GM23248 (cell line): ENCODE results near the gene DOK1. TPM values are rescaled to one million over a fixed set of nuclear protein-coding genes. Genes with fewer than 3 reads are reported as not detected.
"Not testable (repeated sequence)": the region's sequence is repeated elsewhere in the genome, so short reads cannot be mapped to it uniquely, and the experiment has no call there.

Experiments
- DNase-seq: peaks from one replicate; pipeline ENCODE4 v3.0.0-alpha.2; 2015
- H2AFZ ChIP-seq: fragments of 200-600 bp; sonication (generic); 2 replicates; pipeline ENCODE4 v1.6.1; 2016; ENCODE audit warnings: antibody characterized with exemption
- H3F3A ChIP-seq: fragments of 200-600 bp; sonication (generic); 2 replicates; pipeline ENCODE4 v1.6.1; 2016; ENCODE audit warnings: mild to moderate bottlenecking, antibody characterized with exemption, mixed run types; ENCODE audit not compliant: insufficient read depth
- H3K27ac ChIP-seq: fragments of 200-600 bp; sonication (generic); 2 replicates; pipeline ENCODE4 v1.5.1; 2016; ENCODE audit warnings: mild to moderate bottlenecking
- H3K27me3 ChIP-seq: fragments of 200-600 bp; sonication (generic); replicated peaks from 2 replicates; pipeline ENCODE4 v1.6.1; 2016; ENCODE audit warnings: mild to moderate bottlenecking; ENCODE audit not compliant: insufficient read depth
- H3K36me3 ChIP-seq: fragments of 200-600 bp; sonication (generic); 2 replicates; pipeline ENCODE4 v1.6.1; 2016; ENCODE audit warnings: low read depth, mild to moderate bottlenecking
- H3K4me1 ChIP-seq: fragments of 200-600 bp; sonication (generic); 2 replicates; pipeline ENCODE4 v1.6.1; 2016; ENCODE audit warnings: mild to moderate bottlenecking; ENCODE audit not compliant: insufficient read depth
- H3K4me2 ChIP-seq: fragments of 200-600 bp; sonication (generic); one replicate; pipeline ENCODE4 v1.6.1; 2016; ENCODE audit warnings: mild to moderate bottlenecking; ENCODE audit not compliant: unreplicated experiment
- H3K4me3 ChIP-seq: fragments of 200-600 bp; sonication (generic); 2 replicates; pipeline ENCODE4 v1.5.1; 2016; ENCODE audit warnings: mild to moderate bottlenecking
- H3K79me2 ChIP-seq: fragments of 200-600 bp; sonication (generic); 2 replicates; pipeline ENCODE4 v1.6.1; 2016; ENCODE audit warnings: mild to moderate bottlenecking; ENCODE audit not compliant: insufficient read depth
- H3K9ac ChIP-seq: fragments of 200-600 bp; sonication (generic); 2 replicates; pipeline ENCODE4 v1.6.1; 2016; ENCODE audit warnings: mild to moderate bottlenecking
- H3K9me2 ChIP-seq: fragments of 200-600 bp; sonication (generic); 2 replicates; pipeline ENCODE4 v1.6.1; 2016; ENCODE audit warnings: mixed run types, mild to moderate bottlenecking, moderate library complexity; ENCODE audit not compliant: insufficient read depth
- H3K9me3 ChIP-seq: fragments of 200-600 bp; sonication (generic); one replicate; pipeline ENCODE4 v1.6.1; 2017; ENCODE audit warnings: low read depth
- H4K20me1 ChIP-seq: fragments of 200-600 bp; sonication (generic); 2 replicates; pipeline ENCODE4 v1.6.0; 2016; ENCODE audit not compliant: insufficient read depth
- EZH2 ChIP-seq: fragments of 200-600 bp; sonication (generic); IDR thresholded peaks from 2 replicates; pipeline ENCODE4 v1.6.1; 2018; ENCODE audit warnings: antibody characterized with exemption, mild to moderate bottlenecking; ENCODE audit not compliant: insufficient read depth, poor library complexity, severe bottlenecking
- EZH2phosphoT487 ChIP-seq: fragments of 200-600 bp; sonication (generic); IDR thresholded peaks from 2 replicates; pipeline ENCODE4 v1.6.1; 2018; ENCODE audit warnings: antibody characterized with exemption, moderate library complexity, mild to moderate bottlenecking, low read depth; ENCODE audit not compliant: insufficient read depth
- WGBS, 2 experiments: methylation state at CpG; one replicate each; pipeline ENCODE4 v1.1.6; 2015 to 2017; ENCODE audit warnings: low lambda C conversion rate in 2 of 2, low coverage in 1 of 2; ENCODE audit errors: missing lambda C conversion rate in 2 of 2; 5-methylcytosine and 5-hydroxymethylcytosine counted together
- in situ Hi-C: fragments of 300-500 bp; cut with MboI; formaldehyde crosslinking; loops from 2 replicates; pipeline ENCODE4 v1.15.0; 2020
- polyA plus RNA-seq: library from polyadenylated mRNA; unstranded; fragments of >200 nt; fragmentation: Nextera tagmentation; extraction: Ambion mirVana; gene quantifications from 2 replicates; pipeline ENCODE4 v1.2.1, GENCODE V29; 2016
- total RNA-seq: library from RNA; depleted of rRNA; stranded (reverse); fragments of >200 nt; shearing (Covaris generic); gene quantifications from 2 replicates; pipeline ENCODE4 v1.2.3, GENCODE V29; 2014

The DOK1 gene
- total and polyA plus RNA-seq, 2 experiments from 2014 or later, result 32.2 to 32.6 TPM

DNA sequence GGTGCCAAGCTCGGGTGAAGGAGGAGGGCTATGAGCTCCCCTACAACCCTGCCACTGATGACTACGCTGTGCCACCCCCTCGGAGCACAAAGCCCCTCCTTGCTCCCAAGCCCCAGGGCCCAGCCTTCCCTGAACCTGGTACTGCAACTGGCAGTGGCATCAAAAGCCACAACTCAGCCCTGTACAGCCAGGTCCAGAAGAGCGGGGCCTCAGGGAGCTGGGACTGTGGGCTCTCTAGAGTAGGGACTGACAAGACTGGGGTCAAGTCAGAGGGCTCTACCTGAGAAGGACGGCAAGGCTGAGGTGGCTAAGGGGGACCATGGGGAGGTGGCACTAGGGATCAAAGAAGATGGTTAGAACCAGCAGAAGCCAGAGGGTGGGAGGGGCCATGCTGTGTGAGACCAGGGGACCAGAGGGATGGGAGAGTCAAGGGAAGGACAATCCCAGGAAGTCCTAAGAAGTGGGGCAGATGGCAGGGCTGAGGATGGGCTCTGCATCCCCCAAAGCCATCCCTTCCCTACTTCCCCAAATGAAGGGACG is 2.4 kb downstream of the DOK1 start:
- Histone ChIP-seq H3K79me2 (peaks cover 31% of the 10 kb centered on the region), H3K27me3 (no peaks in the 10 kb centered on the region), H3K9me3 (no peaks in the 10 kb centered on the region), H3K9me2 (no peaks in the 10 kb centered on the region), H3K9ac (no peak overlapping the region), H3F3A (peaks cover 12% of the 10 kb centered on the region; the same call in 1 of the 2 replicates), H3K27ac (no peak overlapping the region), H3K4me1 (peaks cover 9% of the 10 kb centered on the region; the same call in 1 of the 2 replicates), H3K4me3 (no peak overlapping the region), H4K20me1 (no peaks in the 10 kb centered on the region), H2AFZ (no peak overlapping the region), H3K4me2 (no peak overlapping the region), H3K36me3 (no peaks in the 10 kb centered on the region)
- TF ChIP-seq EZH2 (no peak), EZH2phosphoT487 (no peak)
- in situ Hi-C loops, result no loop called here
- 84 to 91% methylated on average over 6 of the region's 6 CpGs for WGBS, 2 experiments
- no peak for DNase-seq

DNA sequence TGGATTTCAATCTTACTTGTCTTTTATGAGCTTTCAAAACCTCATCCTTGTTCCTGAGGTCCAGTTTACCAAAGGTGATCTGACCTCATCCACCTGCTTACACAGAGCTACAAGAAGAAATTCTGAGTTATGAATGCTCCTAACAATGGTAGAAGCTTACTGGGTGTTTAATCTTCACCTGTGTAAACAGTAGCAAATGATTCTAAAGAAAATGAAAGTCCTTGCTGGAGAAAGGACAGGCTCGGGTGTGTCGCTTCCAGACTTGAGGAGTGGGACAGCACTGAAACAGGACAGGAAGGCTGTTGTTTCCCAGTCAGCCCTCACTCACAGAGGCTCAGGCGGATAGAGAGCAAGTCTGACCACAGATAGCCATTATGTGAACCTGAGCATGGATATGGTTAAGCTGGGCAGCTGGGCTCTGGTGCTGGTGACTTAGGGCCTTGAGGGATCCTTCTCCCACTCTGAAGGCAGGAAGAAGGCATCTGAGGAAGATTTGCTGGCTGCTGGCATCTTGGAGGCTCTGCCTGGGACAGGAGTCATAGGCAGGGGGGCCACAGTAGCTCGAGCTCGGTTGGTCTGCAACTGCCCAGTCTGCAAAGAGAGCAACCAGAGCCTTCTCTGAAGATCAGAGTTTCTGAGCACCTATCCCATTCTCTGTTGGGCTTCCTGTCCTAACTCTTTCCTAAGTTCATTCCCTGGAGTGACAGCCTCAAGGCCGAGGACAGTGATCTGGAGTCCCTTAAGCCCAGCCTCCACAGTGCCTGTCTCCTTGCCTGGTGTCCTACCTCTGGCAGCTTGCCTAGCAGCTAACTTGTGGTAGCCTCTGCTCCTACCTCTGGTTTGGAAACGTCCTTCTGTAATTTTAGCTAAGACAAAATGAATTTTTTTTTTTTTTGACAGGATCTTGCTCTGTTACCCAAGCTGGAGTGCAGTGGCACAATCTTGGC is 4.0 kb downstream of the DOK1 start:
- Histone ChIP-seq H3K9ac (no peak overlapping the region), H3K4me1 (peaks cover 5% of the 10 kb centered on the region), H2AFZ (no peak overlapping the region), H3K36me3 (no peaks in the 10 kb centered on the region), H3K4me3 (no peak overlapping the region), H3K27me3 (no peaks in the 10 kb centered on the region), H3K79me2 (peaks cover 15% of the 10 kb centered on the region), H4K20me1 (no peaks in the 10 kb centered on the region), H3K9me3 (no peaks in the 10 kb centered on the region), H3K9me2 (no peaks in the 10 kb centered on the region), H3K27ac (no peak overlapping the region), H3F3A (peaks cover 9% of the 10 kb centered on the region; the same call in 1 of the 2 replicates), H3K4me2 (no peak overlapping the region)
- peak; percentile 7 for DNase-seq
- 61 to 65% methylated on average over 7 of the region's 7 CpGs for WGBS, 2 experiments
- in situ Hi-C loops, result no loop called here
- TF ChIP-seq EZH2 (no peak), EZH2phosphoT487 (no peak)

DNA sequence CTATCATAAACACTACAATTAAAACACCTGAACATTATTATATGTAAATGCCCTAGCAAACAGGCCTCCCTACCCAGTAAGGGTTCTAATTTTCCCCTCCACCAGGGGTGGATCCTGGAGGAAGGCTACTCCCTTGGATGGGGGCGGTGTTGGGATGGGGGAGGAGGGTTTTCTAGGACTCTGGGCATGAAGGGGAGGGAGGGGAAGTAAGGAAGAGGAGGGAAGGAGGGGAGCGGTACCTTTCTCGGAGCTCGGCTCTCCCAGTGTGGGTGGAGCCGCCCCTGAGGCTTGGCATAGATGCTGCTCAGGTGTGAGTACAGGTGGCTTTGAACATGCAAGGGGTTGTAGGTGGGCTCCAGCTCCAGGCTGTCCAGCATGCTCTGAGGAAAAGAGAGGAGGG is 5.4 kb downstream of the DOK1 start:
- TF ChIP-seq EZH2phosphoT487 (no peak), EZH2 (no peak)
- H3F3A ChIP-seq, result peaks cover 16% of the 10 kb centered on the region
- no peak overlapping the region for H3K4me3 ChIP-seq
- 34 to 45% methylated on average over 3 to 5 of the region's 5 CpGs for WGBS, 2 experiments
- H3K36me3 ChIP-seq, result no peaks in the 10 kb centered on the region
- H3K9ac ChIP-seq, result no peak overlapping the region
- H3K9me3 ChIP-seq, result no peaks in the 10 kb centered on the region
- H3K27ac ChIP-seq, result no peak overlapping the region
- H3K9me2 ChIP-seq, result no peaks in the 10 kb centered on the region
- no peak overlapping the region for H3K4me2 ChIP-seq
- no peak for DNase-seq
- in situ Hi-C loops, result no loop called here
- no peaks in the 10 kb centered on the region for H4K20me1 ChIP-seq
- peaks cover 18% of the 10 kb centered on the region for H3K4me1 ChIP-seq
- no peaks in the 10 kb centered on the region for H3K27me3 ChIP-seq
- no peak overlapping the region for H2AFZ ChIP-seq
- H3K79me2 ChIP-seq, result peaks cover 10% of the 10 kb centered on the region; the same call in 1 of the 2 replicates

DNA sequence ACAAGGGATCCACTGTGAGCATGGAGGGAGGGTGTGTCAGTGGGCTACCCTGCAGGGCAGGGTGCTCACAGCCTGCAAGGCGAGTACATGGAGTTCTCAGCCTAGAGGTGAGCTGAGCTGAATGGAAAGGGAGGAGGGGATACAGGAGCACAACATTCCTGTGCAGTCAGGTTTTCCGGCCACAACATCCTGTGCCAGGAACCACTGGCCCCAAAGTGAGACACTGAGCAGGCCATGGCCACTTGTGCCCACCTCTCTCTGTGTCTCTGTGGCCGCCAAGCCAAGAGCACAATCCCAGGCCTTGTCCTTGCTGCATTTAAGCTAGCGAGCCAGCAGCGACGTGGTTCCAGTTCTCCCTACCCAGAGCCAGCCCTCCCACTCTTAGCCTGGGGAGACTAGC is 6.1 kb downstream of the DOK1 start:
- 80 to 81% methylated on average over 6 of the region's 6 CpGs for WGBS, 2 experiments
- H3K9me2 ChIP-seq, result no peaks in the 10 kb centered on the region
- H3F3A ChIP-seq, result peaks cover 20% of the 10 kb centered on the region
- no peak overlapping the region for H3K27ac ChIP-seq
- H3K9me3 ChIP-seq, result no peaks in the 10 kb centered on the region
- no peak overlapping the region for H3K4me2 ChIP-seq
- no peak overlapping the region for H2AFZ ChIP-seq
- no peak overlapping the region for H3K9ac ChIP-seq
- peaks cover 22% of the 10 kb centered on the region for H3K4me1 ChIP-seq
- H3K36me3 ChIP-seq, result no peaks in the 10 kb centered on the region
- no peaks in the 10 kb centered on the region for H4K20me1 ChIP-seq
- peaks cover 3% of the 10 kb centered on the region; the same call in 1 of the 2 replicates for H3K79me2 ChIP-seq
- DNase-seq, result peak; percentile 15
- no peaks in the 10 kb centered on the region for H3K27me3 ChIP-seq
- TF ChIP-seq EZH2 (no peak), EZH2phosphoT487 (no peak)
- in situ Hi-C loops, result no loop called here
- no peak overlapping the region for H3K4me3 ChIP-seq

DNA sequence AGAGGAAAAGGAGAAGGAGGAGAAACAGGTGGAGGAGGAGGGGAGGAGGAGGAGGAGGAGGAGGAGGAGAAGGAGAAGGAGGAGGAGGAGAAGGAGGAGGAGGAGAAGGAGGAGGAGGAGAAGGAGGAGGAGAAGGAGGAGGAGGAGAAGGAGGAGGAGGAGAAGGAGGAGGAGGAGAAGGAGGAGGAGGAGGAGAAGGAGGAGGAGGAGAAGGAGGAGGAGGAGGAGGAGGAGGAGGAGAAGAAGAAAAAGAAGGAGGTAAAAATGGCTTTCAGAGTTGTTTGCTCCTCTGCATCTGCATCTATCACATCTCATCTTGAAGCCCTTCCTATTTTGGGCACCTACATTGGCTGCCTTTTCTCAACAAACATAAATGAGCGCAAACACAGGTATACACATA is 6.5 kb downstream of the DOK1 start:
- H4K20me1 ChIP-seq, DNase-seq, H3K27me3 ChIP-seq, in situ Hi-C loops, H3K4me2 ChIP-seq, H3K79me2 ChIP-seq, H3K36me3 ChIP-seq, H3K9ac ChIP-seq, H3K27ac ChIP-seq, H3K4me3 ChIP-seq, H2AFZ ChIP-seq, H3K9me2 ChIP-seq, H3K9me3 ChIP-seq: not testable (repeated sequence)
- peaks cover 23% of the 10 kb centered on the region for H3F3A ChIP-seq
- WGBS, 2 experiments, result 95 to 100% methylated on average over 1 of the region's 1 CpG
- peaks cover 26% of the 10 kb centered on the region for H3K4me1 ChIP-seq
